Endothelial cell (in vitro differentiated cells): ENCODE data around the gene TAPBPL. TPM values are rescaled to one million over a fixed set of nuclear protein-coding genes. Genes with fewer than 3 reads are reported as not detected.
"Not testable (repeated sequence)": the region's sequence is repeated elsewhere in the genome, so short reads cannot be mapped to it uniquely, and the experiment has no call there.

Source experiments
- DNase-seq: peaks from one replicate; pipeline ENCODE4 v3.0.0; 2021; ENCODE audit warnings: low spot score
- H3K27ac Mint-ChIP-seq: one replicate; pipeline ENCODE4 v1.8.0; 2021; ENCODE audit warnings: mixed read lengths, inconsistent platforms; ENCODE audit not compliant: unreplicated experiment
- H3K27me3 Mint-ChIP-seq: one replicate; pipeline ENCODE4 v1.8.0; 2021; ENCODE audit warnings: mild to moderate bottlenecking, moderate library complexity, mixed read lengths, inconsistent platforms; ENCODE audit not compliant: unreplicated experiment
- H3K36me3 Mint-ChIP-seq: one replicate; pipeline ENCODE4 v1.8.0; 2021; ENCODE audit warnings: mild to moderate bottlenecking, low read depth, mixed read lengths, inconsistent platforms; ENCODE audit not compliant: unreplicated experiment
- H3K4me1 Mint-ChIP-seq: one replicate; pipeline ENCODE4 v1.8.0; 2021; ENCODE audit warnings: mild to moderate bottlenecking, mixed read lengths, inconsistent platforms; ENCODE audit not compliant: unreplicated experiment
- H3K4me3 Mint-ChIP-seq: one replicate; pipeline ENCODE4 v1.8.0; 2021; ENCODE audit warnings: mild to moderate bottlenecking, mixed read lengths, inconsistent platforms; ENCODE audit not compliant: unreplicated experiment
- H3K9me3 Mint-ChIP-seq: one replicate; pipeline ENCODE4 v1.8.0; 2021; ENCODE audit warnings: mixed read lengths, inconsistent platforms; ENCODE audit not compliant: unreplicated experiment
- total RNA-seq: library from RNA; stranded (reverse); fragmentation: NEBNext Ultra II Directional; extraction: Animal tissue kit (Norgen Biotek cat#: 25700); gene quantifications from one replicate; pipeline ENCODE4 v1.2.1, GENCODE V29; 2021; ENCODE audit not compliant: unreplicated experiment
- TF ChIP-seq, protein P1 (sequence below): fragments of 200-600 bp; sonication (generic); IDR thresholded peaks from one replicate; pipeline ENCODE4 v1.5.0; 2021; ENCODE audit warnings: antibody characterized with exemption; ENCODE audit not compliant: unreplicated experiment

Gene TAPBPL
- total RNA-seq, 1 donor from 2014 or later, result 2.8 TPM

DNA sequence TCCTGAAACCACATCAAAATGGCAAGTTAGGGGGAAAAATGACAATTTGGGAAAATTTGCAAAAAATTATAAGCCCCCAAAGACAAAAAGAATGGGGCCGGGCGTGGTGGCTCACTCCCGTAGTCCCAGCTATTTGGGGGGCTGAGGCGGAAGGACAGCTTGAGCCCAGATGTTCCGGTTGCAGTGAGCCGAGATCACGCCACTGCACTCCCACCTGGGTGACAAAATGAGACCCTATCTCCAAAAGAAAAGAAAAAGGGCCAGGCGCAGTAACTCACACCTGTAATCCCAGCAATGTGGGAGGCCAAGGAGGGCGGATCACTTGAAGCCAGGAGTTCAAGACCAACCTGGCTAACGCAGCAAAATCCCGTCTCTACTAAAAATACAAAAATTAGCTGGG lies 20.6 kb downstream of the TAPBPL start:
- no peak for DNase-seq
- Mint-ChIP-seq H3K9me3 (no peaks in the 10 kb centered on the region), H3K4me1 (peaks cover 6% of the 10 kb centered on the region), H3K36me3 (peaks cover 5% of the 10 kb centered on the region), H3K4me3 (no peak overlapping the region), H3K27ac (no peak overlapping the region), H3K27me3 (peaks cover 6% of the 10 kb centered on the region)
- TF ChIP-seq, protein P1, sequence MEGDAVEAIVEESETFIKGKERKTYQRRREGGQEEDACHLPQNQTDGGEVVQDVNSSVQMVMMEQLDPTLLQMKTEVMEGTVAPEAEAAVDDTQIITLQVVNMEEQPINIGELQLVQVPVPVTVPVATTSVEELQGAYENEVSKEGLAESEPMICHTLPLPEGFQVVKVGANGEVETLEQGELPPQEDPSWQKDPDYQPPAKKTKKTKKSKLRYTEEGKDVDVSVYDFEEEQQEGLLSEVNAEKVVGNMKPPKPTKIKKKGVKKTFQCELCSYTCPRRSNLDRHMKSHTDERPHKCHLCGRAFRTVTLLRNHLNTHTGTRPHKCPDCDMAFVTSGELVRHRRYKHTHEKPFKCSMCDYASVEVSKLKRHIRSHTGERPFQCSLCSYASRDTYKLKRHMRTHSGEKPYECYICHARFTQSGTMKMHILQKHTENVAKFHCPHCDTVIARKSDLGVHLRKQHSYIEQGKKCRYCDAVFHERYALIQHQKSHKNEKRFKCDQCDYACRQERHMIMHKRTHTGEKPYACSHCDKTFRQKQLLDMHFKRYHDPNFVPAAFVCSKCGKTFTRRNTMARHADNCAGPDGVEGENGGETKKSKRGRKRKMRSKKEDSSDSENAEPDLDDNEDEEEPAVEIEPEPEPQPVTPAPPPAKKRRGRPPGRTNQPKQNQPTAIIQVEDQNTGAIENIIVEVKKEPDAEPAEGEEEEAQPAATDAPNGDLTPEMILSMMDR, result no peak

- not testable (repeated sequence) for H3K9me3 Mint-ChIP-seq, H3K4me1 Mint-ChIP-seq, DNase-seq, H3K27ac Mint-ChIP-seq, H3K27me3 Mint-ChIP-seq, H3K36me3 Mint-ChIP-seq, H3K4me3 Mint-ChIP-seq
These were observed 23.6 kb downstream of the TAPBPL start for GRCh38 chr12:6475233-6475975.

DNA sequence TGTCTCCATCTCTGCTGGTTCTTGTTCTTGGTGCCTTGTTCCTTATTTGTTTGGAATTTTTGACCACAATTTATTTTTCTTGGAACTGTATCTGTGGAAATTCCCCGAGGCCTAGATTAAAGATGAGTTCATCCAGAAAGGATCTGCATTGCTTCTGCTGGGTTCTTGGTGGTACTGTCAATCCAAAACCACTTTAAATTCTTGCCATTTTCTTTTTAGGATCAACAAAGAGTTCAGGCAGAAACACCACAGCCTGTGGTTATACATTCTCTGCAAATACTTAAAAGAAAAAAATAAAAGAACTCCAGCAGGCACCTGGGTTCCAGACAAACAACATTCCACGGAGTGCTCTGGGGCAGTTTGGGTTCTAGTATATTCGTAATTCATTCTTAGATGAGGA lies 24.6 kb downstream of the TAPBPL start:
- DNase-seq, result no peak
- Mint-ChIP-seq H3K9me3 (no peaks in the 10 kb centered on the region), H3K27ac (no peak overlapping the region), H3K27me3 (peaks cover 3% of the 10 kb centered on the region), H3K4me3 (no peak overlapping the region), H3K4me1 (no peaks in the 10 kb centered on the region), H3K36me3 (peaks cover 5% of the 10 kb centered on the region)
- TF ChIP-seq, protein P1, result no peak

- not testable (repeated sequence) for DNase-seq, H3K27me3 Mint-ChIP-seq, H3K36me3 Mint-ChIP-seq, H3K4me1 Mint-ChIP-seq, H3K9me3 Mint-ChIP-seq, H3K4me3 Mint-ChIP-seq, H3K27ac Mint-ChIP-seq
These were observed 25.9 kb downstream of the TAPBPL start for GRCh38 chr12:6477601-6478377.

GRCh38 chr12:6478416-6478815 lies 26.6 kb downstream of the TAPBPL start:
- Mint-ChIP-seq H3K4me1 (no peaks in the 10 kb centered on the region), H3K9me3 (no peaks in the 10 kb centered on the region), H3K27ac (no peak overlapping the region), H3K36me3 (peaks cover 5% of the 10 kb centered on the region), H3K4me3 (no peak overlapping the region), H3K27me3 (peaks cover 3% of the 10 kb centered on the region)
- no peak for DNase-seq
- TF ChIP-seq, protein P1, result no peak

- TF ChIP-seq, protein P1, result no peak
- Mint-ChIP-seq H3K27me3 (peaks cover 4% of the 10 kb centered on the region), H3K9me3 (no peaks in the 10 kb centered on the region), H3K27ac (no peak overlapping the region), H3K4me1 (peaks cover 9% of the 10 kb centered on the region), H3K36me3 (no peaks in the 10 kb centered on the region), H3K4me3 (peak overlapping the region; percentile 2)
- no peak for DNase-seq
These were observed 36.4 kb downstream of the TAPBPL start for GRCh38 chr12:6488240-6488639.
